ENCODE measurements around the gene CORO2B.

CORO2B gene

GRCh38 chr15:68554721-68555678, 23.8 kb upstream of the CORO2B start:
- DNase-seq: no peak

- no peak for DNase-seq
Observed at GRCh38 chr15:68555679-68556037, 23.1 kb upstream of the CORO2B start.

GRCh38 chr15:68556139-68556990, 22.4 kb upstream of the CORO2B start:
- no peak for DNase-seq

GRCh38 chr15:68557469-68558317, 21.1 kb upstream of the CORO2B start:
- no peak for DNase-seq

GRCh38 chr15:68558318-68559305, 20.2 kb upstream of the CORO2B start:
- no peak for DNase-seq

GRCh38 chr15:68559345-68560310, 19.2 kb upstream of the CORO2B start:
- peak; percentile 29 for DNase-seq

- DNase-seq: no peak
Observed at GRCh38 chr15:68560501-68561113, 18.2 kb upstream of the CORO2B start.

GRCh38 chr15:68561171-68561900, 17.5 kb upstream of the CORO2B start:
- DNase-seq: no peak

GRCh38 chr15:68561901-68562300, 16.9 kb upstream of the CORO2B start:
- DNase-seq: no peak

- no peak for DNase-seq
Observed at GRCh38 chr15:68564173-68564572, 14.6 kb upstream of the CORO2B start.

GRCh38 chr15:68565234-68565633, 13.6 kb upstream of the CORO2B start:
- no peak for DNase-seq

- no peak for DNase-seq
Observed at GRCh38 chr15:68565726-68566125, 13.1 kb upstream of the CORO2B start.

- DNase-seq: no peak
Observed at GRCh38 chr15:68566377-68566954, 12.3 kb upstream of the CORO2B start.

- no peak for DNase-seq
Observed at GRCh38 chr15:68567345-68567744, 11.4 kb upstream of the CORO2B start.

- DNase-seq: no peak
Observed at GRCh38 chr15:68570974-68571373, 7.8 kb upstream of the CORO2B start.

GRCh38 chr15:68571582-68571981, 7.2 kb upstream of the CORO2B start:
- no peak for DNase-seq

GRCh38 chr15:68572309-68572708, 6.5 kb upstream of the CORO2B start:
- DNase-seq: no peak

- no peak for DNase-seq
Observed at GRCh38 chr15:68572921-68573320, 5.9 kb upstream of the CORO2B start.

GRCh38 chr15:68574046-68574445, 4.7 kb upstream of the CORO2B start:
- no peak for DNase-seq

Data from NCI-H748 treated with DMSO at 0.1 percent for 48 hours (cell line).